ENCODE measurements around the gene CNGA4.
"Not testable (repeated sequence)": the region's sequence is repeated elsewhere in the genome, so short reads cannot be mapped to it uniquely, and the experiment has no call there.

Gene CNGA4

GRCh38 chr11:6270584-6271246 is 31.8 kb downstream of the CNGA4 start:
- Histone ChIP-seq H2AFZ (ENCODE audit: low read length) (no peak overlapping the region), H3K4me3 (ENCODE audit: low read length) (no peak overlapping the region)

DNA sequence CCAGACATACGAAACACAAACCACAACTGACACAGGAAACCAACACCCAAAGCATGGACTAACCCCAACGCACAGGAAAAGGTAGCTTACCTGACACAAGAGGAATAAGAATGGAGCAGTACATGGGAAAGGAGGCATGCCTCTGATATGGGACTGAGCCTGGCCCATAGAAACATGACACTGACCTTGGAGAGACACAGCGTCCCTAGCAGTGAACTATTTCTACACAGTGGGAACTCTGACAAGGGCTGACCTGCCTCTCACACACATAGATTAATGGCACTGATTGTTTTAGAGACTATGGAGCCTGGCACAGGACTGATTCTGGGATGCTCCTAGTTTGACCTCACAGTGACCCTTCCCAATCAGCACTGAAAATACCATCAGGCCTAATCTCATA is 32.7 kb downstream of the CNGA4 start:
- H3K4me3 ChIP-seq (ENCODE audit: low read length), result no peak overlapping the region
- H3K9me2 ChIP-seq (replicated peaks; ENCODE audit: insufficient read depth, low read length), result no peaks in the 10 kb centered on the region
- H3K36me3 ChIP-seq (replicated peaks; ENCODE audit: insufficient read depth, low read length), result no peaks in the 10 kb centered on the region
- no peaks in the 10 kb centered on the region for H4K20me1 ChIP-seq (ENCODE audit: insufficient read depth, low read length)
- TF ChIP-seq EZH2 (optimal IDR thresholded peaks at IDR 0.05; ENCODE audit: low read depth, low read length) (no peak), EZH2phosphoT487 (IDR thresholded peaks at IDR 0.05; ENCODE audit: low read length) (no peak), CTCF (IDR thresholded peaks at IDR 0.05; ENCODE audit: low read length) (no peak)
- DNase-seq, result no peak
- H3K9ac ChIP-seq (ENCODE audit: low read length), result no peak overlapping the region
- H3K4me1 ChIP-seq (ENCODE audit: low read length), result no peaks in the 10 kb centered on the region
- H3K4me2 ChIP-seq (ENCODE audit: low read depth, low read length), result no peak overlapping the region
- H3K27ac ChIP-seq (ENCODE audit: low read length), result no peak overlapping the region
- no peaks in the 10 kb centered on the region for H3K79me2 ChIP-seq (ENCODE audit: low read length)
- no peak overlapping the region for H2AFZ ChIP-seq (ENCODE audit: low read length)
- H3F3A ChIP-seq (ENCODE audit: insufficient read depth, low read length), result no peaks in the 10 kb centered on the region
- no peaks in the 10 kb centered on the region for H3K27me3 ChIP-seq (replicated peaks; ENCODE audit: insufficient read depth, low read length)
- H3K9me3 ChIP-seq (replicated peaks; ENCODE audit: insufficient read depth, low read length), result no peaks in the 10 kb centered on the region

More at GRCh38 chr11:6270584-6271246, 31.8 kb downstream of the CNGA4 start:
- Histone ChIP-seq H4K20me1 (ENCODE audit: insufficient read depth, low read length) (no peaks in the 10 kb centered on the region), H3K79me2 (ENCODE audit: low read length) (no peaks in the 10 kb centered on the region), H3K9me2 (replicated peaks; ENCODE audit: insufficient read depth, low read length) (no peaks in the 10 kb centered on the region), H3F3A (ENCODE audit: insufficient read depth, low read length) (no peaks in the 10 kb centered on the region), H3K27me3 (replicated peaks; ENCODE audit: insufficient read depth, low read length) (no peaks in the 10 kb centered on the region), H3K4me1 (ENCODE audit: low read length) (no peaks in the 10 kb centered on the region), H3K27ac (ENCODE audit: low read length) (no peak overlapping the region), H3K36me3 (replicated peaks; ENCODE audit: insufficient read depth, low read length) (no peaks in the 10 kb centered on the region), H3K9me3 (replicated peaks; ENCODE audit: insufficient read depth, low read length) (no peaks in the 10 kb centered on the region), H3K9ac (ENCODE audit: low read length) (no peak overlapping the region), H3K4me2 (ENCODE audit: low read depth, low read length) (no peak overlapping the region)
- DNase-seq, result no peak
- TF ChIP-seq EZH2 (optimal IDR thresholded peaks at IDR 0.05; ENCODE audit: low read depth, low read length), result no peak
- TF ChIP-seq CTCF (IDR thresholded peaks at IDR 0.05; ENCODE audit: low read length), result no peak
- TF ChIP-seq EZH2phosphoT487 (IDR thresholded peaks at IDR 0.05; ENCODE audit: low read length), result no peak

DNA sequence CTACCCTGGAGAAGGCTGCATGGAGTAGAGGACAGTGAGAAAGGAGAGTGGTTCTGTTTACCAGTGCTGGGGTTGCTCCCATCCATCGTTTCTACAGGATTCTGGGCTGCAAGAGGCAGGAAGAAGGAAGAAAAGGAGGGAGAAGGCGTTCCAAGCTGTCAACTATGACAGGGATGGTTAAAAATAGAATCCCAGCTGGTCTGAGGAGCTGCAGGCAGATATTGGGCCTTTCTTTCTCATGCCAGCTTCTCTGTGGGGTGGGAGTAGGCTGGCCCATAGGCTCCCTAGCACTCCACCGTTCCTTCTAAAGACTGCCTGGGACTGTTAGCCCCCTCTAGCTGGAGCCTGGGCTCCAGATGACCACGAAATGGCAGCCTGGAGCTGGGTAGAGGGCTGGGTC is 34.3 kb downstream of the CNGA4 start:
- Histone ChIP-seq H3K9ac (ENCODE audit: low read length) (no peak overlapping the region), H3K9me3 (replicated peaks; ENCODE audit: insufficient read depth, low read length) (no peaks in the 10 kb centered on the region), H3K9me2 (replicated peaks; ENCODE audit: insufficient read depth, low read length) (no peaks in the 10 kb centered on the region), H3K4me3 (ENCODE audit: low read length) (no peak overlapping the region), H3K4me2 (ENCODE audit: low read depth, low read length) (no peak overlapping the region), H3K27me3 (replicated peaks; ENCODE audit: insufficient read depth, low read length) (no peaks in the 10 kb centered on the region), H3F3A (ENCODE audit: insufficient read depth, low read length) (no peaks in the 10 kb centered on the region), H4K20me1 (ENCODE audit: insufficient read depth, low read length) (no peaks in the 10 kb centered on the region), H3K27ac (ENCODE audit: low read length) (no peak overlapping the region), H2AFZ (ENCODE audit: low read length) (no peak overlapping the region), H3K4me1 (ENCODE audit: low read length) (no peaks in the 10 kb centered on the region), H3K79me2 (ENCODE audit: low read length) (no peaks in the 10 kb centered on the region), H3K36me3 (replicated peaks; ENCODE audit: insufficient read depth, low read length) (no peaks in the 10 kb centered on the region)
- TF ChIP-seq CTCF (IDR thresholded peaks at IDR 0.05; ENCODE audit: low read length), result no peak
- no peak for TF ChIP-seq EZH2phosphoT487 (IDR thresholded peaks at IDR 0.05; ENCODE audit: low read length)
- no peak for TF ChIP-seq EZH2 (optimal IDR thresholded peaks at IDR 0.05; ENCODE audit: low read depth, low read length)
- no peak for DNase-seq

DNA sequence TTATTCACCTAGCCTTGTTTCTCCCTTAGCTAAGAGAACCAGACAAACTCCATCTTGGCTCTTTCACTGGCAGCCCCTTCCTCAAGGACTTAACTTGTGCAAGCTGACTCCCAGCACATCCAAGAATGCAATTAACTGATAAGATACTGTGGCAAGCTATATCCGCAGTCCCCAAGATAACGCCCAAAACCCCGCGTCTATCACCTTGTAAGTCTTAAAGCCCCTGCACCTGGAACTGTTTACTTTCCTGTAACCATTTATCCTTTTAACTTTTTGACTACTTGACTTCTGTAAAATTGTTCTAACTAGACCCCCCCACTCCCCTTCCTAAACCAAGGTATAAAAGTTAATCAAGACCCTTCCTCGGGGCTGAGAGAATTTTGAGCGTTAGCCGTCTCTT is 41.9 kb downstream of the CNGA4 start:
- H3K9me3 ChIP-seq (replicated peaks; ENCODE audit: insufficient read depth, low read length); H3K27me3 ChIP-seq (replicated peaks; ENCODE audit: insufficient read depth, low read length); H3K27ac ChIP-seq (ENCODE audit: low read length); H3K4me3 ChIP-seq (ENCODE audit: low read length); H3K79me2 ChIP-seq (ENCODE audit: low read length); H3K9ac ChIP-seq (ENCODE audit: low read length); DNase-seq; H3F3A ChIP-seq (ENCODE audit: insufficient read depth, low read length); H3K36me3 ChIP-seq (replicated peaks; ENCODE audit: insufficient read depth, low read length); H4K20me1 ChIP-seq (ENCODE audit: insufficient read depth, low read length); H2AFZ ChIP-seq (ENCODE audit: low read length); H3K4me2 ChIP-seq (ENCODE audit: low read depth, low read length); H3K4me1 ChIP-seq (ENCODE audit: low read length); H3K9me2 ChIP-seq (replicated peaks; ENCODE audit: insufficient read depth, low read length): not testable (repeated sequence)
